Measurements from ENCODE around the gene GAL3ST1.
"Not testable (repeated sequence)": the region's sequence is repeated elsewhere in the genome, so short reads cannot be mapped to it uniquely, and the experiment has no call there.

The GAL3ST1 gene

GRCh38 chr22:30592360-30592713 is 17.9 kb upstream of the GAL3ST1 start:
- not testable (repeated sequence) for DNase-seq

- peak; percentile 93 for DNase-seq
Observed at GRCh38 chr22:30591588-30592359, 17.3 kb upstream of the GAL3ST1 start, which contains the start of gene PES1. Gene PES1 (minus strand): TSS chr22:30591910. CDS start chr22:30591833, 77 bp downstream.

GRCh38 chr22:30591191-30591587 is 16.7 kb upstream of the GAL3ST1 start:
- DNase-seq = no peak

- no peak for DNase-seq
Observed at GRCh38 chr22:30586414-30586813, 11.9 kb upstream of the GAL3ST1 start.

GRCh38 chr22:30584441-30584840 is 10.0 kb upstream of the GAL3ST1 start:
- DNase-seq = no peak

GRCh38 chr22:30582788-30583545 is 8.5 kb upstream of the GAL3ST1 start:
- DNase-seq = no peak

GRCh38 chr22:30582051-30582450 is 7.6 kb upstream of the GAL3ST1 start:
- DNase-seq = no peak

GRCh38 chr22:30580896-30581295 is 6.4 kb upstream of the GAL3ST1 start:
- no peak for DNase-seq

GRCh38 chr22:30578481-30578880 is 4.0 kb upstream of the GAL3ST1 start:
- DNase-seq = no peak

GRCh38 chr22:30575859-30576258 is 1.4 kb upstream of the GAL3ST1 start:
- DNase-seq = no peak

GRCh38 chr22:30574997-30575671 is 669 bp upstream of the GAL3ST1 start:
- no peak for DNase-seq

- no peak for DNase-seq
Observed at GRCh38 chr22:30573594-30574094, 821 bp downstream of the GAL3ST1 start.

GRCh38 chr22:30572840-30573593 is 1.4 kb downstream of the GAL3ST1 start:
- DNase-seq = no peak

- no peak for DNase-seq
Observed at GRCh38 chr22:30572210-30572609, 2.3 kb downstream of the GAL3ST1 start.

GRCh38 chr22:30569674-30570202 is 4.7 kb downstream of the GAL3ST1 start:
- no peak for DNase-seq

GRCh38 chr22:30568137-30568805 is 6.2 kb downstream of the GAL3ST1 start:
- no peak for DNase-seq

GRCh38 chr22:30567277-30567676 is 7.2 kb downstream of the GAL3ST1 start:
- DNase-seq = not testable (repeated sequence)

- no peak for DNase-seq
Observed at GRCh38 chr22:30566125-30566524, 8.3 kb downstream of the GAL3ST1 start.

- no peak for DNase-seq
Observed at GRCh38 chr22:30565341-30565740, 9.1 kb downstream of the GAL3ST1 start.

GRCh38 chr22:30564761-30565119 is 9.7 kb downstream of the GAL3ST1 start:
- DNase-seq = no peak

GRCh38 chr22:30564045-30564760 is 10.3 kb downstream of the GAL3ST1 start:
- no peak for DNase-seq
